Karpas-422 (cell line): Measurements from ENCODE around the gene ASGR1. TPM values are rescaled to one million over a fixed set of nuclear protein-coding genes. Genes with fewer than 3 reads are reported as not detected.

Experiments
- DNase-seq: peaks from one replicate; pipeline ENCODE4 v3.0.0-alpha.2; 2015
- H2AFZ ChIP-seq: fragments of 200-600 bp; sonication (generic); 2 replicates; pipeline ENCODE4 v1.6.1; 2014; ENCODE audit warnings: antibody characterized with exemption, low read length, mixed read lengths
- H3K27ac ChIP-seq: fragments of 200-600 bp; sonication (generic); 2 replicates; pipeline ENCODE4 v1.5.1; 2014; ENCODE audit warnings: mild to moderate bottlenecking, low read length, moderate library complexity
- H3K27me3 ChIP-seq: fragments of 200-600 bp; sonication (generic); 2 replicates; pipeline ENCODE4 v1.6.1; 2014; ENCODE audit warnings: low read length, mixed read lengths
- H3K36me3 ChIP-seq: fragments of 200-600 bp; sonication (generic); 2 replicates; pipeline ENCODE4 v1.6.1; 2014; ENCODE audit warnings: low read length, mixed read lengths; ENCODE audit not compliant: insufficient read depth
- H3K4me1 ChIP-seq: fragments of 200-600 bp; sonication (generic); 2 replicates; pipeline ENCODE4 v1.6.1; 2014; ENCODE audit warnings: mild to moderate bottlenecking, low read length, mixed read lengths
- H3K4me2 ChIP-seq: fragments of 200-600 bp; sonication (generic); 2 replicates; pipeline ENCODE4 v1.6.1; 2014; ENCODE audit warnings: low read length, low read depth, mild to moderate bottlenecking; ENCODE audit not compliant: poor library complexity, severe bottlenecking
- H3K4me3 ChIP-seq: fragments of 200-600 bp; sonication (generic); 2 replicates; pipeline ENCODE4 v1.5.1; 2014; ENCODE audit warnings: mild to moderate bottlenecking, antibody characterized with exemption, low read length, mixed read lengths
- H3K79me2 ChIP-seq: fragments of 200-600 bp; sonication (generic); 2 replicates; pipeline ENCODE4 v1.6.1; 2014; ENCODE audit warnings: mild to moderate bottlenecking, low read length, mixed read lengths
- H3K9ac ChIP-seq: fragments of 200-600 bp; sonication (generic); 2 replicates; pipeline ENCODE4 v1.6.0; 2014; ENCODE audit warnings: low read length
- H3K9me2 ChIP-seq: fragments of 200-600 bp; sonication (generic), shearing (Covaris generic); replicated peaks from 2 replicates; pipeline ENCODE4 v1.6.0; 2014; ENCODE audit warnings: mild to moderate bottlenecking, low read length, moderate library complexity; ENCODE audit not compliant: insufficient read depth
- H3K9me3 ChIP-seq: fragments of 300-700, 200-600 bp; sonication (generic); 2 replicates; pipeline ENCODE4 v1.6.1; 2014; ENCODE audit warnings: low read length, mixed read lengths
- H4K20me1 ChIP-seq: fragments of 200-600 bp; sonication (generic); 2 replicates; pipeline ENCODE4 v1.6.1; 2014; ENCODE audit warnings: mild to moderate bottlenecking, antibody characterized with exemption, low read length, low read depth; ENCODE audit not compliant: insufficient read depth
- total RNA-seq: library from RNA; depleted of rRNA; stranded (reverse); fragments of >200 nt; shearing (Covaris generic); gene quantifications from 2 replicates; pipeline ENCODE4 v1.2.3, GENCODE V29; 2014; ENCODE audit warnings: low replicate concordance; rRNA removed

ASGR1 gene, protein sequence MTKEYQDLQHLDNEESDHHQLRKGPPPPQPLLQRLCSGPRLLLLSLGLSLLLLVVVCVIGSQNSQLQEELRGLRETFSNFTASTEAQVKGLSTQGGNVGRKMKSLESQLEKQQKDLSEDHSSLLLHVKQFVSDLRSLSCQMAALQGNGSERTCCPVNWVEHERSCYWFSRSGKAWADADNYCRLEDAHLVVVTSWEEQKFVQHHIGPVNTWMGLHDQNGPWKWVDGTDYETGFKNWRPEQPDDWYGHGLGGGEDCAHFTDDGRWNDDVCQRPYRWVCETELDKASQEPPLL
- total RNA-seq = 1.2 TPM in 1 of 2 replicates, not detected in the other

DNA sequence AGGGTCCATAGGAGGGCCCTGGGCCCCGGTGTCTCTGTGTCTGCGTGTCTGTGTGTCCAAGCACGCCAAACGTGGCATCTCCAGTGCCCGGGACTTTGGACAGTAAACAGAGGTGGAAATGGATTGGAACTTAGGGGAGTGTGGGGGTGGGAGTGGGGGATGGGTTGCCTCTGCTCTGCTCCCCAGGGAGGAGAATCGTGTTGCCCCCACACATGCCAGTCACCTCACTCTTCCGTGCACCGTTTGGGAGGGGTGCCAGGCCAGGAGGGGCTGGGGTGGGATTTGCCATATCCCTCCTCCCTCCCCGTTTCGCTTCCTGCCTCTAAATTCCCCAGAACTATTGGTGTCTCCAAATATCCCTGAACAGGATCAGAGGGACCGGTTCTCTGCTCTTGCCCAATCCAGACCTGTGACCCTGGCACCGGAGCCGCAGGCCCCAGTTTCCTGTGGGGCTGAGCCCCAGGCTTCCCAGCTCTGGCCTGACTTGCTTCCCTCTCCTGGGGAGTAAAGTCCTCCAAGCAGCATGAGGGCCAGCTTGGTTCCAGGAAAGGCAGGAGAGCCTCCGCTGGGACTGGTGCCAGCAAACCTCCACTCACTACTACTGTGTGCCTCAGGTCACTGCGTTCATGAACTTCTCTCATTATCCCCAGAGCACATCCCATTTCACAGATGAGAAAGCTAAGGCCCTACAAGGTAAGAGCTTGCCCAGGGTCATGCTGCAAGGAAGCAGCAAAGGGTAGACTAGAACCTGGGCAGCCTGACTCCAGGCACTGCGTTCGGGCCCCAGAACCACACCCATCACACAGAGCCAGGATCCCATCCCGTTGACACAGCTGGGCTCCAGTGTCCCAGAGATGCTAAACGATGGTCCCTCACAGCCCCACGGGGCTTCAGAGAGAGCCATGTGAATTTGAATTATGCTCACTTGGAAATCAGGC lies at the start of gene ASGR1:
ASGR1 (minus strand) TSS at position 54 of the 938 bp plus-strand sequence. CDS start 807 bp downstream, outside the sequence.
- DNase-seq = no peak
- Histone ChIP-seq H3K4me3 (peak within 1 kb of the TSS; percentile 56; the same call in 1 of the 2 replicates), H4K20me1 (no peaks in the 10 kb centered on the region), H3K9me3 (no peaks in the 10 kb centered on the region), H3K9me2 (no peaks in the 10 kb centered on the region), H3K4me1 (peaks cover 9% of the 10 kb centered on the region), H3K36me3 (no peaks in the 10 kb centered on the region), H2AFZ (no peak within 1 kb of the TSS), H3K9ac (no peak within 1 kb of the TSS), H3K79me2 (no peaks in the 10 kb centered on the region), H3K4me2 (peak within 1 kb of the TSS; percentile 66), H3K27me3 (no peaks in the 10 kb centered on the region), H3K27ac (no peak within 1 kb of the TSS)

DNA sequence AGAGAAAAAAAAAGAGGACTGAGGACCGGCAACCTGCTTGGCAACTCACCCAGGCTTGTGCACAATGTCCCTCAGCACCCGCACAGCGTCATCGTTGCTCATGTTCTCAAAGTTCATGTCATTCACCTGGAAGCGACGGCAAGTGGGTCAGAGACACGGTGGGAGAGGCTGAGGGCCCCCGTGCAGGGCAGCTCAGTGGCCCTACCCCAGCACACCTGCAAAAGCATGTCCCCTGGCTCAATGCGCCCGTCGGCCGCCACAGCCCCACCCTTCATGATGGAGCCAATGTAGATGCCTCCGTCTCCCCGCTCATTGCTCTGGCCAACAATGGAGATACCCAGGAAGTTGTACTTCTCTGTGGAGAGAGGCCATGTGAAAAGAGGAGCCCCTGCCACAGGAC lies 49.8 kb upstream of the ASGR1 start:
- no peaks in the 10 kb centered on the region for H3K9me3 ChIP-seq

DNA sequence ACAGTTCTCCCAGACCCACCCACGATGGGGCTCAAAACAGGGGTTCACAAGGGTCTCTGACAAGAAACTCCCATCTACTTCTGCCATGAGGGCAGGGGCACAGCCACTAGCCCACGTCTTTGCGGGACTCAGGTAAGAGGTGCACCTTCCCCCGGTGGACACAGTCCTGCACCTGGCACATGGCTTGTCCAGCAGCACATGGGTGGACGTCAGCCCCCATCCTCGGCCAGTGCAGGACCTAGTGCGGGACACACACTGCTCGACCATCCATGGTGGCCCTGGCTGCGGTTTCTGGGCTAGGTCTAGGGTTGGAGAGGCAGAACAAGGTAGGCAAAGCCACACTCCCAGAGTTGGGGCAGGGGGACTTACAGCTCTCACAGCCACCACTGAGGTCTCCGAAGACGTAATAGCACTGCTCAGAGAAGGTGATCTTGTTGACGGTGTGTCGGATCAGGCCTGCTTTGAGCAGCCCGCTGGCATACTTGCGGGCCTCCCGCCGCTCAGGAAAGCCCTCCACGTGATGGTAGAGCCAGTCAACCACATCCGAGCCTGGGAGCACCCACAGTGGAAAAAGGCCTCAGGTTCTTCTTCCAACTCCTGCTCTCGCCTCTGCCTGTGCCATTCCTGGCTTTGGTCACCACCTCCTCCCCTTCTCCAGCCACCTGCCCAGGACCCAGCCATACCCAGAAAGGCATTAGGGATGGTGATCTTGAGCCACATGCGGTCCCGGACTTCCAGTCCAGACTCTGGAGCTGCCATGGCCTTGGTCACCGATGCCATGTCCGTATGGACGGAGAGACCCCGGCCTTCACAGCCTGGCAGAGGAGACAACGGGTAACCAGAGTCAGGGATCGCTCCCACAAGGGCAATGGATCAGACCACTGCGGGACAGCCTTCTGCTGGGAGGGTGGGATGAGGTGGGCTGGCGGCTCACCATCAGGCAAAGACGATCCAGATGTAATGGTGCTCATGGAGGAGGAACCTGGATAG lies 47.8 kb upstream of the ASGR1 start:
- peaks cover 27% of the 10 kb centered on the region for H3K36me3 ChIP-seq
- no peak overlapping the region for H3K4me2 ChIP-seq

More for the DNA sequence above, 49.8 kb upstream of the ASGR1 start:
- peaks cover 17% of the 10 kb centered on the region for H3K4me1 ChIP-seq
- H3K9ac ChIP-seq = no peak overlapping the region
- peaks cover 19% of the 10 kb centered on the region for H3K36me3 ChIP-seq
- H3K4me3 ChIP-seq = no peak overlapping the region
- no peak overlapping the region for H2AFZ ChIP-seq
- no peaks in the 10 kb centered on the region for H3K9me2 ChIP-seq
- DNase-seq = no peak
- no peak overlapping the region for H3K27ac ChIP-seq
- no peak overlapping the region for H3K4me2 ChIP-seq
- peaks cover 46% of the 10 kb centered on the region for H3K79me2 ChIP-seq
- H3K27me3 ChIP-seq = no peaks in the 10 kb centered on the region
- H4K20me1 ChIP-seq = peaks cover 5% of the 10 kb centered on the region; the same call in 1 of the 2 replicates

DNA sequence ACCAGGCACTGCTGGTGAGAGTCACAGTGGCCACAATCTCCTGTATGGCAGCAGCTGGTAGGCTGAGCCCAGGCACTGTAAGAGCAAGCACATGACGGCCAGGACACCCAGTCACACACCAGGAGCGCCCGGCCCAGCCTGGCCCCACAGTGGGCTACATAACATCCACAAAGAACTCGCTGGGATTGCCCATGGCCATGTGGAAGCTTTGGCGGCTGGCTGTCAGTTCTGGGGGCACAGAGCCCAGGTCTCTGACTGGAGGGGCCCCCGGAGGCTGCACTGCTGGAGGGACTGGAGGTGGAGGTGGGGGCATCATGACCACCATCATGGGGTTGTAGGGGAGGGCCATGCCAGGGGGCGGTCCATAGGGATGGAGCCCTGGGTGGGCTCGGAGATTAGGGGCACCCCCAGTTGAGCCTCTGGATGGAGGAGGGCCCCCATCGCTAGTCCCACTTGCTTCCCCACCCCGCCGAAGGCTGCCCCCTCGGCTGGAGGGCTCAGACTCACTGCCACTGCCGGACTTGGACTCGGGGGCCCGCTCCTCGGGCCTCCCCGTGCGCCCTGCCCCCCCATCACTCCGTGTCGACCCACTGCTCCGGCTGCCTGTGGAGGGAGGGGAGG lies 46.7 kb upstream of the ASGR1 start:
- DNase-seq = no peak
- no peak overlapping the region for H3K4me3 ChIP-seq
- peaks cover 15% of the 10 kb centered on the region for H3K79me2 ChIP-seq
- H3K27me3 ChIP-seq = no peaks in the 10 kb centered on the region
- H3K36me3 ChIP-seq = peaks cover 26% of the 10 kb centered on the region
- peaks cover 7% of the 10 kb centered on the region; the same call in 1 of the 2 replicates for H4K20me1 ChIP-seq
- H3K27ac ChIP-seq = no peak overlapping the region
- H2AFZ ChIP-seq = no peak overlapping the region
- H3K4me2 ChIP-seq = no peak overlapping the region
- H3K9ac ChIP-seq = no peak overlapping the region
- H3K9me3 ChIP-seq = no peaks in the 10 kb centered on the region
- peaks cover 27% of the 10 kb centered on the region for H3K4me1 ChIP-seq
- no peaks in the 10 kb centered on the region for H3K9me2 ChIP-seq

More for the DNA sequence above, 47.8 kb upstream of the ASGR1 start:
- H3K27ac ChIP-seq = no peak overlapping the region
- H3K79me2 ChIP-seq = peaks cover 27% of the 10 kb centered on the region
- H4K20me1 ChIP-seq = peaks cover 4% of the 10 kb centered on the region; the same call in 1 of the 2 replicates
- H3K9me2 ChIP-seq = no peaks in the 10 kb centered on the region
- no peaks in the 10 kb centered on the region for H3K9me3 ChIP-seq
- DNase-seq = no peak
- H3K27me3 ChIP-seq = no peaks in the 10 kb centered on the region
- H3K9ac ChIP-seq = no peak overlapping the region
- no peak overlapping the region for H2AFZ ChIP-seq
- H3K4me1 ChIP-seq = peaks cover 18% of the 10 kb centered on the region
- no peak overlapping the region for H3K4me3 ChIP-seq

DNA sequence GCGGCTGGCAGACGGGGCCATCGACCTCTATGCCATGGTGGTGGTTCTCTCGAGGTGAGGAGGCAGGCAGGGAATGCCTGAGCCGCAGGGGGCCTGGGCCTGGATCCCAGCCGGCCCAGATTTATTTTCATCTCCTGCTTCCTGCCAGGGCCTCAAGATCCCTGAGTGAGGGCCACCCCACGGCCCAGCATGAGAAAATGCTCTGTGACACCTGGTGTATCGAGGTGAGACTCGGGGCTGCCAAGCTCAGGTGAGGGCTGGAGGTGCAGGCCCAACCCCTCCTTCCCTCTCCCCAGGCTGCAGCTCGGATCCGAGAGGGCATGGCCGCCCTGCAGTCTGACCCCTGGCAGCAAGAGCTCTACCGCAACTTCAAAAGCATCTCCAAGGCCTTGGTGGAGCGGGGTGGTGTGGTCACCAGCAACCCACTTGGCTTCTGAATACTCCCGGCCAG lies 45.5 kb upstream of the ASGR1 start:
- Histone ChIP-seq H3K4me2 (no peak overlapping the region), H3K79me2 (peaks cover 13% of the 10 kb centered on the region), H4K20me1 (peaks cover 7% of the 10 kb centered on the region; the same call in 1 of the 2 replicates), H3K36me3 (peaks cover 16% of the 10 kb centered on the region), H3K4me1 (peaks cover 32% of the 10 kb centered on the region), H3K9me3 (no peaks in the 10 kb centered on the region), H3K27me3 (no peaks in the 10 kb centered on the region), H2AFZ (no peak overlapping the region), H3K27ac (no peak overlapping the region), H3K9me2 (no peaks in the 10 kb centered on the region), H3K9ac (no peak overlapping the region), H3K4me3 (no peak overlapping the region)
- no peak for DNase-seq

DNA sequence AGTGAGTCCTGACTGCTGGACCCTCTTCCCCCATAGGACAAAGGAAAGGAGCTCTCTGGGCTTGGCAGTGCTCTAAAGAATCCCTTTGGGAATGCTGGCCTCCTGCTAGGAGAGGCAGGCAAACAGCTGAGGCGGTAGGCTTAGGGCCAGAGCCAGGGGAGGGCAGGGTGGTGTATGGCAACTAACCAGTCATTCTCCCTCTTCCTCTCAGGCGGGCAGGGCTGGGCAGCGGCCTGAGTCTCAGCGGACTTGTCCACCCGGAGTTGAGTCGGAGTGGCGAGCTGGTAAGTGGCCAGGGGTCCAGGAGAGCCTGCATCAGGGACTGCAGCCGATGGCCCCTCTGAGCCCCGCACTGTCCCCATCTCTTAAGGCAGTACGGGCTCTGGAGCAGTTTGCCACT lies 44.9 kb upstream of the ASGR1 start:
- H3K9ac ChIP-seq = no peak overlapping the region
- peaks cover 14% of the 10 kb centered on the region for H3K36me3 ChIP-seq
- H2AFZ ChIP-seq = no peak overlapping the region
- peaks cover 10% of the 10 kb centered on the region for H3K79me2 ChIP-seq
- no peak overlapping the region for H3K4me2 ChIP-seq
- DNase-seq = no peak
- H3K9me2 ChIP-seq = no peaks in the 10 kb centered on the region
- no peaks in the 10 kb centered on the region for H3K27me3 ChIP-seq
- H4K20me1 ChIP-seq = peaks cover 7% of the 10 kb centered on the region; the same call in 1 of the 2 replicates
- H3K4me3 ChIP-seq = no peak overlapping the region
- no peak overlapping the region for H3K27ac ChIP-seq
- no peaks in the 10 kb centered on the region for H3K9me3 ChIP-seq
- H3K4me1 ChIP-seq = peaks cover 38% of the 10 kb centered on the region

DNA sequence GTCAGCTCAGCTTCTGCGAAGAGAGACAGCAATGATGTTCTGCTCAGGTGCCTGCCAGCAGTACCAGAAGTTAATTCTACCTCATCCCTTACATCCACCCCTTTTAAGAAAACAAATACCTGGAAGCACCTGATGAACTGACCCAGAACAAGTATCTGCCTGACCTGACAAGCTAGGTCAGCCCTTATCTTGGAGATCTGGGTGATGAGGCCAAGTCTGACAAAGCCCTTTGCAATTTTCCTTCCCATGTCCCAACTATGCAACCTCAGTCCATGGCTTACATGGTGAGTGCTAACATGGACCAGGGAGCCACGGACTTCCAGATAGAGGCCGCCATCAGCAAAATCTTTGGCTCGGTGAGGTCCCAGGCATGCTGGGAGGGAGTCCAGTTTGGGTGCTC lies 44.2 kb upstream of the ASGR1 start:
- no peak overlapping the region for H2AFZ ChIP-seq
- no peaks in the 10 kb centered on the region for H3K9me3 ChIP-seq
- H3K4me1 ChIP-seq = peaks cover 45% of the 10 kb centered on the region
- H3K36me3 ChIP-seq = peaks cover 14% of the 10 kb centered on the region
- H3K27me3 ChIP-seq = no peaks in the 10 kb centered on the region
- H3K4me3 ChIP-seq = no peak overlapping the region
- no peak overlapping the region for H3K4me2 ChIP-seq
- no peak for DNase-seq
- peaks cover 7% of the 10 kb centered on the region; the same call in 1 of the 2 replicates for H4K20me1 ChIP-seq
- H3K9ac ChIP-seq = no peak overlapping the region
- peaks cover 10% of the 10 kb centered on the region for H3K79me2 ChIP-seq
- no peaks in the 10 kb centered on the region for H3K9me2 ChIP-seq
- no peak overlapping the region for H3K27ac ChIP-seq
